GM15510 (cell line): ENCODE data around the gene PSORS1C1.

Source experiments
- POLR2A ChIP-seq: IDR thresholded peaks from 3 replicates; pipeline ENCODE4 v1.6.1; 2011; ENCODE audit warnings: borderline replicate concordance; ENCODE audit not compliant: insufficient read length; ENCODE audit errors: extremely low read depth

The PSORS1C1 gene

DNA sequence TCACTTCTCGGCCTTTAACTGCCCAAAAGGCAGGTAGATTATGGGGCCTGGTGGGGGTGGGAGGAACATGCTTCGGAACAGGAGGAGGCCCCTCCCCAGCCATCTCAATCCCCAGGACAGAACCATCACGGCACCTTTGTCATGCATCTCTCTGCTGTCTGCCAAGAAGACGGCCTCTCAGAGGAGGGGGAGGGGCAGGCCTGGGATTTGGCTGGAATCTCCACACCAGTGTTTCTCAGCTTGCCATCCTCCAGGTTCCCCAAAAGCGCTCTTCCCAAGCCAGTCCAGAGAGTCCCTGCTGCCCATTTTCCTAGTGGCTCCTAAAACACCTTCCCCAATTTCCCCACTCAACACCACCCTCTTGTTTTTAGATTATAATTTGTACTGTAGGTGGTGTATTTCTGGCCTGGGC lies 58.4 kb downstream of the PSORS1C1 start:
- TF ChIP-seq POLR2A: no peak

DNA sequence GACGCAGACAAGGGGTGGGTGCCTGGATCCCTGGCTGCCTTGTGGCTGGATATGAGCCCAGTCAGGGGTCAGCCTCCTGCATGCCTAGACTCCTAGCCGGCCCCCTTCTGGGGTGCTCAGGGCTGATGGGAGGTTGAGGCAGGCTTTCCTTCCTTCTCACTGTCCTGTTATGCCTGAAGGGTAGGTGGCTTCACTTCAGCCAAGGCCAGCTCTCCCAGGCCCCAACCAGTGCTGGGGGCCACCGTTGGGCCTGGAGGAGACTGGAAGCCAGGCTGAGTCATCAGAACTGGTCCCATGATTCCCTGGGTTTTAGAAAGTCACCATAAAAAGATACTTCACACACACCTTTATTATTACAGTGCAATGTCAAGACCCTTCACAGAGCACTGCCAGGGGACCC lies 58.8 kb downstream of the PSORS1C1 start:
- no peak for TF ChIP-seq POLR2A

DNA sequence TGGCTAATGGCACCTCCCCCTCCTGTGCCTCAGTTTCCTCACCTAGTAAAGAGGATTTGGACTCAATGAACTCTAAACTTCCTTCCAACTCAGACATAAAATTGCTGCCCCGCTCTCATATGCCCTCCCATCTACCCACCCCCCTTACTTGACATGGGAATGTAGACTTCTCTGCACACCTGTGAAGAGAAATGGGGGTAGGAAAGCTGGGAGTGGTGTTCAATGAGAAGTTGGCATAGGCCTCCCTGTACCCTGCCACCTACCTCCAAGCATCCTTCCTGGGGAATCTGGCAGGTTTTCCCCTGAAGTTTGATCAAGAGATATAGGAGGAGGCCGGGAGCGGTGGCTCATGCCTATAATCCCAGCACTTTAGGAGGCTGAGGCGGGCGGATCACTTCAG lies 59.8 kb downstream of the PSORS1C1 start:
- no peak for TF ChIP-seq POLR2A

DNA sequence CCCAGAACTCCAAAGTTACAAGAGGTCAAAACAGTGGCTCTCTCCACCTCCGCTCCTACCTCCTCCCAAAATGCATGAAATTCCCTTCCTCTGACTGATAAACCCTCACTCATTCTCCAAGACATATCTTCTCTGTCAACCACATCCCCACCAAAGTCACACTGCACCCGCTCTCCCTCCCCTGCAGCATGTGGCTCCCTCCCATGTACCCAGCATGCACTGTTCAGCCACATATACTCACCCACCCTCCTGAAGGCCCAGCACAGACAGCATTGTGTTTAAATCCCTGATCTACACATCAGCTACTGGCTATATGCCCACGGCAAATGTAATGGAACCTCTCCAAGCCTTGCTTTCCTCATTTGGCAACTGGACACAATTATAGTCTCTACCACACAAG lies 61.4 kb downstream of the PSORS1C1 start:
- TF ChIP-seq POLR2A: no peak

DNA sequence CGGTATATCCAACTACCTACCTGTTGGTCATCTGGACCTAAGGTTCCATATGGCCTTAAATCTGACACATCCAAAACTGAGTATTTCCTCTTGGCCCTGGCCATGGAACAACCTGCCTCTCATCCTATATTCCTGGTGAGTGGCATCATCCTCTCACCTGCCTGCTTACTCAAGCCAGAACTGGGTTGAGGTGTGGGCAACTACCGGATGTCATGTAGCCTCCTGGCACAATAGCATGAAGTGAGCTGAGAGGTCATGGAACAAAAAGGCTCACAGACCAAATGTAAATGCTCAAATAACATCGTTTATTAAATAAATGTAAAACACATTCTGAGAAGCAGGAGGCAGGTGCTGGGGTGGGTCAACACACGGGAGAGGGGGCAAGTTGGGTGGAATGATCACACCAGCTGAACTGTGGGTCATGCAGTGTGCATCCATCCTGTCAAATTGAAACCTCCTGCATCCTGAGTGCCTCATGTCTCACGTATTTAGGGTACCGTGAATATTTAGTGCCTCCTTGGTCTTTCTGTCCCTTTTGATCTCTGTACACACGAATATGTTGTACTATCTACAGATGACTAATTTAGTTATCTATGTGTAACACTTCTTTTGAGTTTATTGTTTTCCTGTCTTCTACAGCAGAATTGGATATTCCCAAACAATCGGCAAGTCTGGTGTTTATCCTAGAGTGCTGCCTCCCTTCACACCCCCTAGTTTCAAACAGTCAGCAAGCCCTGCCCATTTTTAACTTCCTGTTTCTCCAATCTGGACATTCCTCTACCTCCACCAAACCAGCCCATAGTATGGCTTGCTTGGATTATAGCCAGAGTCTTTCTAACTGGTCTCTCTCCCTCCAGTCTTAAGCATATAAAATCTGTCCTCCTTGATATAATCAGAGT lies 63.8 kb downstream of the PSORS1C1 start:
- TF ChIP-seq POLR2A: no peak

DNA sequence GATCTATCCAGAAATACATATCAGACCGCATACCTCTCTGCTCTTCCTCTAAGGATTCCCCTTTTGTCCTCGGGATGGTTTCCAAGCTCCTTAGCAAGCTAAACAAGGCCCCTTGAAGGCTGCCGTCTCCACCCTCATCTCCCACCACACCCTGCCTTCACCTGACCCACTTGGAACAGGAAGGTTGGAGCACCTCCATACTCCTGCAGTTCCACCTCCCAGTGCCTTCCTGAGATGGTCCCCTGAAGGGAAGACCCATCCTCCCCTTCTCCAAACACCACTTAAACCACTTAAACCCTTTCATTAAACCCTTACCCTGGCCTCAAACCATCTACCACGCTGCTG lies 64.4 kb downstream of the PSORS1C1 start:
- no peak for TF ChIP-seq POLR2A

DNA sequence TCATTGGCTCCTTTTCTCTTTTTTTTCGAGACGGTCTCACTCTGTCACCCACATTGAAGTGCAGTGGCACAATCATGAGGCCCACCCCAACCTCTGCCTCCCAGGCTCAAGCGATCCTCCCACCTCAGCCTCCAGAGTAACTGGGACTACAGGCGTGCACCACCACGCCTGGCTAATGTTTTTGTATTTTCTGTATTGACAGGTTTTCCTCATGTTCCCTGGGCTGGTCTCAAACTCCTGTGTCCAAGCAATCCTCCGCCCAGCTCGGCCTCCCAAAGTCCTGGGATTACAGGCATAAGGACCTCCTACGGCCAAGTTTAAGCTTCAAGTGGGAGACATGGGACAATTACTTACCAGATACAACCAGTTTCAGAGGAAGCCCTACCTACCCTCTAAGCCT lies 65.3 kb downstream of the PSORS1C1 start:
- TF ChIP-seq POLR2A: no peak

DNA sequence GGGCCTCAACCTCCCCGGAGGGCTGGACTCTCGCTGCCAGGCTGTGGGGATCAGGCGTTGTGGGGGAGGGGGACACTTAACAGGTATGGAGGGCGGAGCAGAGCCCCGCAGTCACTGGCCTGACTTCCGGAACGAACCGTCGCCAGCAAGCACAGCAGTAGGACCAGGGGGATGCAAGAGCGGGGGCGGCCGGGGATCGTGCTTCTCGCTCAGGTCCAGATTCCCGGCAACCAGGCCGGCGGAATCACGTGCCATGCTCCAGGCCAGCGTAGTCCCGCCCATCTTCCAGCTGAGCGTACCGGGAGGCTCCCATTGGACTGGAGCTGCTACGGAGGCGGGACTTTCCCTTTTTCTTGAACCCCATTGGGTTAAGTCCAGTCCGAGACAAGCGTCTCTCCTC lies 65.9 kb downstream of the PSORS1C1 start:
- no peak for TF ChIP-seq POLR2A

DNA sequence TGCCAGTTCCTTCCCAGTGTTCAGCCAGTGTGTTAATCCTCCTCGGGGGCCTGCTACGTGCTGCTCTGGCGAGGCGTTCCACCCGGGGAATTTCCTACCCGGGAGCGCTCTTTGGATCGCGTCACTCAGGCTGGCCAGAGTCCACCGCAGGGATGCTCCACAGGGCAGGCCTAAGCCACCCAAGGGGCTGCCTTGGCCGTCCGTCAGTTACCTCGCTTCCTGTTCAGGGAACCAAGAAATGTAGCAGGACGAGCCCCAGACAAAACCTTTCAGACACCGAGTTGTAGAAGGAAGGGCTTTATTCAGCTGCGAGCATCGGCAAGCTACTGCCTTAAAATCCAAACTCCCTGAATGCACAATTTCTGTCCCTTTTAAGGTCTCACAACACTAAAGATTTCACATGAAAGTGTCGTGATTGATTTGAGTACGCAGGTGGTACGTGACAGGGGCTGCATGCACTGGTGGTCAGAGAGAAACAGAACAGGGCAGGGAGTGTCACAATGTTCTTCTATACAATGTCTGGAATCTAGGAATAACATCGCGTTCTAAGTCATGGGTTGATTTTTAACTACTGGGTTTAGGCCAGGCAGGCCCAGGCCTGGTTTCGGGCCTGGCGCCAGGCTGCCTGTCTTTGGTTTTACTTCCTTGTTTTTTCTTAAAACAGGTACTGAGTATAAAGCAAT lies 71.6 kb downstream of the PSORS1C1 start:
- TF ChIP-seq POLR2A: no peak

DNA sequence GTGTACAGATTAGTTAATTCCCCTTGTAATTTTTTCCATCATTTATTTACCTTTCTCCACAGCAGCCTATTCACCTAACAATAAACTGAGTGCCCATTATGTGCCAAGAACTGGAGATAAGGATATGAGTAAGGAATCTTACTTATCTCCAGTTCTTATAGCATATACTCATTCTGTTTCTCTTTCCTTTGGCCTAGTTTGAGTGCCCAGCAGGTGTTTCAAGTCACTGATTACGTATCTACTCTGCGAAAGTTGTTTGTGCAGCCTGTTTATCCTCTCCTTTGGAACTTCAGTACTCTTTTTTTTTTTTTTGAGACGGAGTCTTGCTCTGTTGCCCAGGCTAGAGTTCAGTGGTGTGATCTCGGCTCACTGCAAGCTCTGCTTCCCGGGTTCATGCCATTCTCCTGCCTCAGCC lies 73.2 kb downstream of the PSORS1C1 start:
- no peak for TF ChIP-seq POLR2A
